ENCODE results near the gene GPC6. TPM values are rescaled to one million over a fixed set of nuclear protein-coding genes. Genes with fewer than 3 reads are reported as not detected.

The GPC6 gene
- polyA plus RNA-seq, 6 donors from 2014 or later, result not detected

DNA sequence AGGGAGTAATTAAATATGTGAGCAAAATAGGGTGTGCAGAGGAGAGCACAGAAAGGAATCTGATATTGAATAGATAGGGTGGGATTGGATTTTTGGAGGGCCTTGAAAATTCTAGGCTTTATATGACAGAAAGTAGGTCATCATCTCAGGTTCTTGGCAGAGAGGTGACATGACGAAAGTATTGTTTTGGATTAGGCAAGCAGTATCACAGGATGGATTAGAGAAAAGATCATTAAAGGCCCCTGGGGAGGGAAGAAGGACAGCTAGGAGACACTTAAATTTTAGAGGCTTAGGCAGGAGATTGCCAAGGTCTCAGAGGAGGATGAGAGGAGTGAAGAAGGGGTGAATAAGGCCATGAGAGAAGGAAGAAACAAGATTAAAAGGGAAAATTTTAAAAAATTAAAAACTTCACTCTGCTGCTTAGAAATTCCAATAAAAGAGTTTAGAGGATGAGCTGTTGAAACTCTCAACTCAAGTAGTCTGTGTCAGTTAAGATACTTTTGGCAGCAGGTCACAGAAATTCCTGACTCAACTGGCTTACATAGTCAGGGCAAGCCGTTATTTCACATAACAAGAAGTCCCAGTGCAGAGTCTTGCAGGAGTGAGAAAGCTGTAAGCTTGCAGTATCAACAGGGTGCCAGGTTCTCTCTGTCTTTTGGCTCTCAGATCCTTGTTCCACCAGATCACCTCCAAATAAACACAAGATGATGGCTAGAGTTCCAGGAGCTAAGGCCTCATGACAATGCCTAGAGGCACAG lies 8.8 kb downstream of the GPC6 start:
- H3K4me3 Mint-ChIP-seq, result no peak overlapping the region
- H3K4me1 Mint-ChIP-seq, result no peaks in the 10 kb centered on the region
- ATAC-seq (ENCODE audit: low read depth in 2 of 2), result no peak
- no peak overlapping the region for H3K27ac Mint-ChIP-seq
- H3K9me3 Mint-ChIP-seq, result peaks cover 6 to 31% (median 16%) of the 10 kb centered on the region in 7 donors
- peaks cover 0 to 4% (median 0%) of the 10 kb centered on the region in 3 donors for H3K27me3 Mint-ChIP-seq
- no peak for DNase-seq
- peaks cover 0 to 6% of the 10 kb centered on the region in 2 donors for H3K36me3 Mint-ChIP-seq

- no peak for DNase-seq
- Mint-ChIP-seq H3K4me3 (no peak overlapping the region), H3K4me1 (no peaks in the 10 kb centered on the region), H3K9me3 (peaks cover 14 to 42% (median 19%) of the 10 kb centered on the region in 7 donors), H3K27me3 (peaks cover 0 to 3% (median 0%) of the 10 kb centered on the region in 3 donors), H3K27ac (no peak overlapping the region), H3K36me3 (peaks cover 0 to 6% of the 10 kb centered on the region in 2 donors)
- no peak for ATAC-seq (ENCODE audit: low read depth in 2 of 2)
Measured at GRCh38 chr13:93238711-93239110, 12.1 kb downstream of the GPC6 start.

GRCh38 chr13:93243375-93244063 lies 16.9 kb downstream of the GPC6 start:
- Mint-ChIP-seq H3K9me3 (peaks cover 8 to 39% (median 12%) of the 10 kb centered on the region in 7 donors), H3K4me1 (no peaks in the 10 kb centered on the region), H3K27ac (peak overlapping the region in 1 of 6 donors; percentile 50), H3K27me3 (peaks cover 0 to 3% (median 0%) of the 10 kb centered on the region in 3 donors), H3K4me3 (peak overlapping the region in 1 of 8 donors; percentile 45), H3K36me3 (peaks cover 0 to 4% of the 10 kb centered on the region in 2 donors)
- ATAC-seq (ENCODE audit: low read depth in 2 of 2) (no peak), DNase-seq (no peak)

GRCh38 chr13:93244141-93244917 lies 17.7 kb downstream of the GPC6 start:
- Mint-ChIP-seq H3K9me3 (peaks cover 2 to 30% (median 8%) of the 10 kb centered on the region in 7 donors), H3K36me3 (no peaks in the 10 kb centered on the region), H3K4me3 (peak overlapping the region in 2 of 8 donors; percentile 61 to 79), H3K27me3 (peaks cover 0 to 3% (median 0%) of the 10 kb centered on the region in 3 donors), H3K4me1 (no peaks in the 10 kb centered on the region), H3K27ac (no peak overlapping the region)
- ATAC-seq (ENCODE audit: low read depth in 2 of 2), result no peak
- no peak for DNase-seq

DNA sequence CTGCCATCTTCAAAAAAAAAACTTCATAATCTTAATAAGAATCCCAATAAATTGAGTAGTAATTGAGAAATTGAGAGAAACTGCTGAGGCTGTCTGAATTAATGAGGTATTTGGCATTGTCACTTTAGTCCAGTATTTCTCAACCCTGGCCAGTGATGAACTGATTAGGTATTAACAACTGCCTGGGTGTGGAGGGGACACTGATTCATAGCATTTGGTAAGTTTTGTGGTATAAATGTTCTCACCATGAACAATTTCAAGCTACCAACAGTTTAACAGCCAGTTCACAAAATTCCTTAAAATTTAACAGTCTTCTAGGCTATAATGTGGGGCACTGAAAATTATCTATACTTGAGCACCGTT lies 18.3 kb downstream of the GPC6 start:
- ATAC-seq (ENCODE audit: low read depth in 2 of 2) (no peak), DNase-seq (no peak)
- Mint-ChIP-seq H3K9me3 (peaks cover 2 to 25% (median 8%) of the 10 kb centered on the region in 7 donors), H3K27ac (no peak overlapping the region), H3K4me3 (peak overlapping the region in 1 of 8 donors; percentile 79), H3K27me3 (peaks cover 0 to 3% (median 0%) of the 10 kb centered on the region in 3 donors), H3K36me3 (no peaks in the 10 kb centered on the region), H3K4me1 (no peaks in the 10 kb centered on the region)

GRCh38 chr13:93246069-93246468 lies 19.5 kb downstream of the GPC6 start:
- H3K36me3 Mint-ChIP-seq, result no peaks in the 10 kb centered on the region
- H3K27ac Mint-ChIP-seq, result peak overlapping the region in 1 of 6 donors; percentile 23
- ATAC-seq (ENCODE audit: low read depth in 2 of 2) (no peak), DNase-seq (no peak)
- peaks cover 0 to 3% (median 0%) of the 10 kb centered on the region in 3 donors for H3K27me3 Mint-ChIP-seq
- no peak overlapping the region for H3K4me3 Mint-ChIP-seq
- H3K4me1 Mint-ChIP-seq, result no peaks in the 10 kb centered on the region
- H3K9me3 Mint-ChIP-seq, result peaks cover 0 to 17% (median 7%) of the 10 kb centered on the region in 7 donors

GRCh38 chr13:93248627-93249047 lies 22.0 kb downstream of the GPC6 start:
- ATAC-seq (ENCODE audit: low read depth in 2 of 2), result no peak
- peaks cover 0 to under 1% (median 0%) of the 10 kb centered on the region in 3 donors for H3K27me3 Mint-ChIP-seq
- H3K4me1 Mint-ChIP-seq, result no peaks in the 10 kb centered on the region
- no peak for DNase-seq
- H3K36me3 Mint-ChIP-seq, result no peaks in the 10 kb centered on the region
- no peak overlapping the region for H3K27ac Mint-ChIP-seq
- no peak overlapping the region for H3K4me3 Mint-ChIP-seq
- H3K9me3 Mint-ChIP-seq, result peaks cover 0 to 9% (median under 1%) of the 10 kb centered on the region in 7 donors

GRCh38 chr13:93249364-93250306 lies 23.0 kb downstream of the GPC6 start:
- no peaks in the 10 kb centered on the region for H3K27me3 Mint-ChIP-seq
- H3K27ac Mint-ChIP-seq, result no peak overlapping the region
- no peak overlapping the region for H3K4me3 Mint-ChIP-seq
- no peaks in the 10 kb centered on the region for H3K36me3 Mint-ChIP-seq
- ATAC-seq (ENCODE audit: low read depth in 2 of 2) (no peak), DNase-seq (no peak)
- H3K9me3 Mint-ChIP-seq, result peaks cover 0 to 9% (median 0%) of the 10 kb centered on the region in 7 donors
- H3K4me1 Mint-ChIP-seq, result no peaks in the 10 kb centered on the region

- ATAC-seq (ENCODE audit: low read depth in 2 of 2) (no peak), DNase-seq (no peak)
- H3K27ac Mint-ChIP-seq, result no peak overlapping the region
- H3K9me3 Mint-ChIP-seq, result peaks cover 0 to 11% (median 2%) of the 10 kb centered on the region in 7 donors
- no peaks in the 10 kb centered on the region for H3K36me3 Mint-ChIP-seq
- no peaks in the 10 kb centered on the region for H3K4me1 Mint-ChIP-seq
- H3K4me3 Mint-ChIP-seq, result no peak overlapping the region
- H3K27me3 Mint-ChIP-seq, result no peaks in the 10 kb centered on the region
Measured at GRCh38 chr13:93254775-93255174, 28.2 kb downstream of the GPC6 start.

- Mint-ChIP-seq H3K9me3 (peaks cover 0 to 8% (median 2%) of the 10 kb centered on the region in 7 donors), H3K4me1 (no peaks in the 10 kb centered on the region), H3K36me3 (no peaks in the 10 kb centered on the region), H3K27me3 (no peaks in the 10 kb centered on the region), H3K4me3 (no peak overlapping the region), H3K27ac (no peak overlapping the region)
- no peak for ATAC-seq (ENCODE audit: low read depth in 2 of 2)
- no peak for DNase-seq
Measured at GRCh38 chr13:93256998-93257397, 30.4 kb downstream of the GPC6 start.

DNA sequence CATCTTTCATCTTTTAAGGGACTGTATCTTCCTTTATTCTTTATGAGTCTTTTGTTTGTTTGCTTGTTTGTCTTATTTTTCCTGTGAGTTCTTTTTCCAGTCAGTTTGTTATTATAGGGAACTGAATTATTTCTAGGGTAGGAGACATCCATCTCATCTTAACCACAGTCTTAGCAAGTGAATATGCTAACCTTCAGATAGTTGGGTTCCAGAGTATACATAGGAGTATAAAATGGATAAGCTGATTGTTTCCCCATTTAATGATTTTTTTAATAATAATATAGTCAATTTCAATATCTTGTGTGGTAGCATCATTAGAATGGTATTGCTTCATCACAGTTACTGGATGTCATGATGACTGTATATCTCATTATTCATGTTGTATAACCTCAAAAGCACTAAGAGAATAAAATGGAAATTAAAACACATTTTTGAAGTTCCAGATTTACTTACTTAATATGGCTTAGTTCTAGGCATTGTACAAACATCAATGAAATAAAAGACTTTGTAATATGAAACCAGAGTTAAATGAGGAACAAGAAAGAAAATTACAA lies 33.0 kb downstream of the GPC6 start:
- H3K36me3 Mint-ChIP-seq, result no peaks in the 10 kb centered on the region
- H3K27ac Mint-ChIP-seq, result no peak overlapping the region
- no peaks in the 10 kb centered on the region for H3K27me3 Mint-ChIP-seq
- no peak for DNase-seq
- peaks cover 0 to 13% (median 4%) of the 10 kb centered on the region in 7 donors for H3K9me3 Mint-ChIP-seq
- no peak for ATAC-seq (ENCODE audit: low read depth in 2 of 2)
- H3K4me3 Mint-ChIP-seq, result no peak overlapping the region
- no peaks in the 10 kb centered on the region for H3K4me1 Mint-ChIP-seq

- no peak overlapping the region for H3K4me3 Mint-ChIP-seq
- H3K36me3 Mint-ChIP-seq, result no peaks in the 10 kb centered on the region
- ATAC-seq (ENCODE audit: low read depth in 2 of 2) (no peak), DNase-seq (no peak)
- H3K9me3 Mint-ChIP-seq, result peaks cover 0 to 13% (median 4%) of the 10 kb centered on the region in 7 donors
- no peaks in the 10 kb centered on the region for H3K27me3 Mint-ChIP-seq
- H3K4me1 Mint-ChIP-seq, result no peaks in the 10 kb centered on the region
- no peak overlapping the region for H3K27ac Mint-ChIP-seq
Measured at GRCh38 chr13:93260591-93260990, 34.0 kb downstream of the GPC6 start.
